Progenitor cell of endocrine pancreas (in vitro differentiated cells): ENCODE data around the gene MTRF1L. TPM values are rescaled to one million over a fixed set of nuclear protein-coding genes. Genes with fewer than 3 reads are reported as not detected.
A peak's percentile ranks its signal among the peaks of the same experiment; 100 is the strongest.

Source experiments
- DNase-seq: peaks from one replicate; pipeline ENCODE4 v3.0.0; 2021; ENCODE audit warnings: low spot score; ENCODE audit not compliant: unreplicated experiment
- H3K27ac Mint-ChIP-seq: 2 replicates; pipeline ENCODE4 v1.8.0; 2021; ENCODE audit warnings: mild to moderate bottlenecking, moderate library complexity, mixed read lengths
- H3K27me3 Mint-ChIP-seq: 2 replicates; pipeline ENCODE4 v1.8.0; 2021; ENCODE audit warnings: mixed read lengths
- H3K36me3 Mint-ChIP-seq: 2 replicates; pipeline ENCODE4 v1.8.0; 2022; ENCODE audit warnings: mixed read lengths; ENCODE audit not compliant: insufficient read depth
- H3K4me1 Mint-ChIP-seq: 2 replicates; pipeline ENCODE4 v1.8.0; 2021; ENCODE audit warnings: low read depth, mixed read lengths
- H3K4me3 Mint-ChIP-seq: 2 replicates; pipeline ENCODE4 v1.8.0; 2021; ENCODE audit warnings: low read depth, mild to moderate bottlenecking, moderate library complexity, mixed read lengths
- H3K9me3 Mint-ChIP-seq: 2 replicates; pipeline ENCODE4 v1.8.0; 2021; ENCODE audit warnings: low read depth, mixed read lengths
- CTCF ChIP-seq: fragments of 200-600 bp; sonication (generic); IDR thresholded peaks from one replicate; pipeline ENCODE4 v1.5.0; 2021; ENCODE audit warnings: antibody characterized with exemption, mild to moderate bottlenecking; ENCODE audit not compliant: unreplicated experiment
- total RNA-seq: library from RNA; stranded (reverse); gene quantifications from 2 replicates; pipeline ENCODE4 v1.2.1, GENCODE V29; 2021

Gene MTRF1L
- total RNA-seq, 1 donor from 2014 or later, result 17.5 TPM

- Mint-ChIP-seq H3K4me1 (peaks cover 28% of the 10 kb centered on the region), H3K27ac (peak within 1 kb of the TSS; percentile 99), H3K27me3 (no peaks in the 10 kb centered on the region), H3K36me3 (peaks cover 4% of the 10 kb centered on the region), H3K9me3 (no peaks in the 10 kb centered on the region), H3K4me3 (peak within 1 kb of the TSS; percentile 100)
- DNase-seq, result peak; percentile 94
- TF ChIP-seq CTCF, result no peak
These were observed 19.4 kb downstream of the MTRF1L start, which contains the start of gene FBXO5 for GRCh38 chr6:152982904-152983636. Gene FBXO5, minus strand, starts transcription at chr6:152983041. Its CDS starts 82 bp downstream, at chr6:152982959.

- peak; percentile 23 for DNase-seq
- H3K36me3 Mint-ChIP-seq, result peaks cover 3% of the 10 kb centered on the region
- H3K4me1 Mint-ChIP-seq, result peaks cover 28% of the 10 kb centered on the region
- TF ChIP-seq CTCF, result no peak
- no peak overlapping the region for H3K27ac Mint-ChIP-seq
- no peaks in the 10 kb centered on the region for H3K27me3 Mint-ChIP-seq
- H3K4me3 Mint-ChIP-seq, result peak overlapping the region; percentile 100
- H3K9me3 Mint-ChIP-seq, result no peaks in the 10 kb centered on the region
These were observed 20.3 kb downstream of the MTRF1L start for GRCh38 chr6:152981989-152982903.

- no peak for DNase-seq
- Mint-ChIP-seq H3K9me3 (no peaks in the 10 kb centered on the region), H3K36me3 (no peaks in the 10 kb centered on the region), H3K27ac (no peak overlapping the region), H3K27me3 (no peaks in the 10 kb centered on the region), H3K4me3 (peak overlapping the region; percentile 61), H3K4me1 (peaks cover 35% of the 10 kb centered on the region)
- no peak for TF ChIP-seq CTCF
These were observed 21.3 kb downstream of the MTRF1L start for GRCh38 chr6:152981219-152981618.

GRCh38 chr6:152980656-152981055 is 21.9 kb downstream of the MTRF1L start:
- H3K27me3 Mint-ChIP-seq, result no peaks in the 10 kb centered on the region
- H3K36me3 Mint-ChIP-seq, result no peaks in the 10 kb centered on the region
- H3K27ac Mint-ChIP-seq, result no peak overlapping the region
- no peaks in the 10 kb centered on the region for H3K9me3 Mint-ChIP-seq
- no peak for DNase-seq
- TF ChIP-seq CTCF, result no peak
- H3K4me1 Mint-ChIP-seq, result peaks cover 36% of the 10 kb centered on the region
- peak overlapping the region; percentile 61 for H3K4me3 Mint-ChIP-seq

GRCh38 chr6:152979116-152979515 is 23.4 kb downstream of the MTRF1L start:
- TF ChIP-seq CTCF, result no peak
- H3K9me3 Mint-ChIP-seq, result no peaks in the 10 kb centered on the region
- H3K27me3 Mint-ChIP-seq, result no peaks in the 10 kb centered on the region
- H3K4me1 Mint-ChIP-seq, result peaks cover 28% of the 10 kb centered on the region
- no peak overlapping the region for H3K27ac Mint-ChIP-seq
- no peak for DNase-seq
- no peak overlapping the region for H3K4me3 Mint-ChIP-seq
- H3K36me3 Mint-ChIP-seq, result peaks cover 8% of the 10 kb centered on the region
